T-helper 1 cell treated with Interleukin-12 subunit alpha and Interleukin-12 subunit beta and Interleukin-4 antibody, amounts not matched to agents 30 μg/mL and 1 μg/mL, for 36 hours (primary cell): ENCODE results near the gene HERC4.

Source experiments
- H3K27ac Mint-ChIP-seq: one replicate; pipeline ENCODE4 v1.8.0; 2021; ENCODE audit warnings: mild to moderate bottlenecking, mixed read lengths
- H3K27me3 Mint-ChIP-seq: one replicate; pipeline ENCODE4 v1.8.0; 2021; ENCODE audit warnings: low read depth, mixed read lengths
- H3K36me3 Mint-ChIP-seq: one replicate; pipeline ENCODE4 v1.8.0; 2021; ENCODE audit warnings: low read depth, mixed read lengths
- H3K4me1 Mint-ChIP-seq: one replicate; pipeline ENCODE4 v1.8.0; 2021; ENCODE audit warnings: low read depth, mixed read lengths
- H3K4me3 Mint-ChIP-seq: one replicate; pipeline ENCODE4 v1.8.0; 2021; ENCODE audit warnings: mild to moderate bottlenecking, moderate library complexity, mixed read lengths
- H3K9me3 Mint-ChIP-seq: one replicate; pipeline ENCODE4 v1.8.0; 2021; ENCODE audit warnings: mixed read lengths

The HERC4 gene

DNA sequence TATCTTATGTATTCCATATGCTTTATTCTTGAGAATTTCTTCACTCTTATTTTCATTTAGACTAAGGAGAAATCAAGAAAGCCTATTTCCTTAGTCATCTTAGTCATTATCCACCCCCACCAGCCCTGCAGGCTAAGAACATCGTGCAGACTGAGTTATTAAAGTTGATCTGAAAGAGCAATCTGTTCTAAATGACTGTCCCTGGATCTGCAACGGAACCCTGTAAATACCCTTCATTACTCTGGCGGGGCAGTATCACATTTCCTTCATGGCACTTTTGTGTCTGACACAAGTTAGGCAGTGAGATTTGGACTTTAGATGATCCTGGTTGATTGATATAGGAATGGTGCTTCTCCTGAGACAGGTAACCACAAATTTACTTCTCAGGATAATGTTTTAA, 30.7 kb upstream of the HERC4 start:
- Mint-ChIP-seq H3K4me3 (no peak overlapping the region), H3K36me3 (no peaks in the 10 kb centered on the region), H3K4me1 (no peaks in the 10 kb centered on the region), H3K27me3 (peaks cover 20% of the 10 kb centered on the region), H3K27ac (no peak overlapping the region), H3K9me3 (no peaks in the 10 kb centered on the region)

DNA sequence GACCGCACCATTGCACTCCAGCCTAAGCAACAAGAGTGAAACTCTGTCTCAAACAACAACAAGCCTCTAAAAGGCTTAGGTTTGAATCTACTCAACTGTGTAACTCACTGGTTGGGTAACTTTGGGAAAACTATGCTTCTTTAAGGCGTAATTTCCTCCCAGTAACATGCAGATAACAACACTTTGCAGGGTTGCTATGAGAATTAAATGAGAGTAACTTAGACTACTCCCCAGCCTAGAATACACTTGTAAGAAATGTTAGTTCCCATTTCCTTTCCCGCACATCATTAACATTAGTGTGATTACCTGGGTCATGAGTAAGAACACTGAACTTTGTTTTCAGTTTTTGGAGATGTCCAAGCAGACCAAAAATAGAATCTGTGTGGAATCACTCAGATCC, 28.8 kb upstream of the HERC4 start:
- no peak overlapping the region for H3K4me3 Mint-ChIP-seq
- H3K27me3 Mint-ChIP-seq = peaks cover 15% of the 10 kb centered on the region
- no peaks in the 10 kb centered on the region for H3K4me1 Mint-ChIP-seq
- H3K9me3 Mint-ChIP-seq = no peaks in the 10 kb centered on the region
- H3K36me3 Mint-ChIP-seq = no peaks in the 10 kb centered on the region
- H3K27ac Mint-ChIP-seq = no peak overlapping the region

DNA sequence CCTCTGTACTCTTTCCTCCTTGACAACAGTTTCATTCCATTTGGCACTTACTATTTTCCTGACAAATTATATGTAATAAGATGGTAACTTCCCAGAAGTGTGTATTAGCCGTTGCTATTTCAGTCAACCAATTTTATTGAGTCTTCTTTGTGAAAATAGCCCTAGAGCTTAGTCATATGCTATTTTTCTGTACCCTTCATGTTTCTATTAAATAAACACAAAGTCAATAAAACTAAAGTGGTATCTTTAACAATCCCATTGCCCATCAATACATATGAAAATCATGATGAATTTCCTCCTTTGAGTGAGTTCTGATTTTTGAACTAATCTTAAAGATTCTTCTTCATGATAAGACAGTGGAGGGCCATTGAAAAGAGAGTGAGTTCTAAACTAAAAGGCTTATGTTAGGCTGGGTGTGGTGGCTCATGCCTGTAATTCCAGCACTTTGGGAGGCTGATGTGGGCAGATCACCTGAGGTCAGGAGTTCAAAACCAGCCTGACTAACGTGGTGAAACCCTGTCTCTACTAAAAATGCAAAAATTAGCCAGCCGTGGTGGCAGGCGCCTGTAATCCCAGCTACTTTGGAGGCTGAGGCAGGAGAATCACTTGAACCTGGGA, 28.3 kb upstream of the HERC4 start:
- no peak overlapping the region for H3K4me3 Mint-ChIP-seq
- H3K4me1 Mint-ChIP-seq = no peaks in the 10 kb centered on the region
- peaks cover 15% of the 10 kb centered on the region for H3K27me3 Mint-ChIP-seq
- no peak overlapping the region for H3K27ac Mint-ChIP-seq
- H3K9me3 Mint-ChIP-seq = no peaks in the 10 kb centered on the region
- no peaks in the 10 kb centered on the region for H3K36me3 Mint-ChIP-seq

DNA sequence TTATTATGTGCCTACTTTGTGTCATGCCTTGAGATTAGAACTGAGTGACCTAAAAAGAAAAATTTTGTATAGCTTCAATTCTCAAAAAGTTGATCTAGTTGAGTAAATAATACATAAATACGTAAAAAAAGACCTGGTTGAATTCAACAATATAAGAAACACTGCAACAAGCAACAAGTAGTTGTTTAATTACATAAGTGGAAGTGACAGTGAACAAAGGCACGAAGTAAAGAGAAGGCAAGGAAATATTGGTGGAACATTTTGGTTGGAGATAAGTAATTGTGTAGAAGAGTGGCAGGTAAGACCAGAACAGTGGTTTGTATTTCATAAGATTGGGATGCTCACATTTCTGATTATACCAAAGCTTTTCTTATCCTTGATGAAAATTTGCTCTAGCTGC, 26.0 kb upstream of the HERC4 start:
- Mint-ChIP-seq H3K9me3 (no peaks in the 10 kb centered on the region), H3K36me3 (no peaks in the 10 kb centered on the region), H3K27ac (no peak overlapping the region), H3K4me1 (no peaks in the 10 kb centered on the region), H3K4me3 (no peak overlapping the region), H3K27me3 (peaks cover 11% of the 10 kb centered on the region)

DNA sequence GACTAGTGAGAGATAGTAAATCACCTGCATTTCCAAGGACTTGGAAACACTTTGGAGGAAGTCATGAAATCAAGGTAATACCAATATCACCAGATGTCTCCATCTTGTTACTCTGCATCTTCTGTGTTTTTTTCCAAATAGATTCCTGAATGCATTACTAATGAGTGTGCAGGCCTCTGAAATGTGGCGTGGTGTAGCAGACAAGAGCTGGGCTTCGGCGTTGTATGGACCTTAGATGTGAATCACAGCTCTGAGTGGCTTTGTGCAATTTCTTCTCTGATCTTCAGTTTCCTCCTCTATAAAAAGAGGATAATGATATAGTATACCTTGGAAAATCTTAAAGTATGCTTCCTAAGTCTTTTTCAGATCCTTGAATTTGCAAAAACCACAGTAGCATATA, 24.7 kb upstream of the HERC4 start:
- Mint-ChIP-seq H3K27me3 (peaks cover 10% of the 10 kb centered on the region), H3K36me3 (no peaks in the 10 kb centered on the region), H3K27ac (no peak overlapping the region), H3K4me3 (no peak overlapping the region), H3K4me1 (no peaks in the 10 kb centered on the region), H3K9me3 (no peaks in the 10 kb centered on the region)

DNA sequence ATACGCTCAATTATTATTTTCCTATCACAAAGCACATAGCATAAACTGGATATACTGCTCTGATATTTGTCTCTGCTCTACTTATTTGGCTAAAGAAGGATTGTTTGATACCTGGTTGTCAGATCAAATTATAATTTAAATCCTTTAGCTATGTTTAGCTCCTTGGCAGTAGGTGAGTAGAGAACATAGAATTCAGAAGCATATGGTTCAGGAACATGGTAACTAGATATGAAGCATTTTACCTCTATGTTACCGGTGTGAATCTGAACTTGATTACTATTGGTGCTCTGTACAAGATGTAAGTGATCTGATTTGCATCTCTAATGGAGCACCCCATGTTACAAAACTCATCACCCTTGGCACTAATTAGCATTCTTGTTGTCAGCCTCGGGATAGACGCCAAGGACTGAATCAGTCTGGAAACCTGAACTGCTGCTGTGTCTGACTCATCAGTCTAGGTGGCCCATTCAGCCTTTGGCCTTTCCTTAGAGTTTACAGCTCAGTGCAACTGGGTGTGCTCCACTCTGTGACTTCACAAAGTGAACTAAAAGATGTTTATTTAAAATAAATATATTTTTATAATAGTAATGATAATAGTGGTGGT, 21.9 kb upstream of the HERC4 start:
- no peak overlapping the region for H3K4me3 Mint-ChIP-seq
- H3K4me1 Mint-ChIP-seq = no peaks in the 10 kb centered on the region
- H3K27ac Mint-ChIP-seq = no peak overlapping the region
- no peaks in the 10 kb centered on the region for H3K36me3 Mint-ChIP-seq
- no peaks in the 10 kb centered on the region for H3K9me3 Mint-ChIP-seq
- H3K27me3 Mint-ChIP-seq = peaks cover 7% of the 10 kb centered on the region

DNA sequence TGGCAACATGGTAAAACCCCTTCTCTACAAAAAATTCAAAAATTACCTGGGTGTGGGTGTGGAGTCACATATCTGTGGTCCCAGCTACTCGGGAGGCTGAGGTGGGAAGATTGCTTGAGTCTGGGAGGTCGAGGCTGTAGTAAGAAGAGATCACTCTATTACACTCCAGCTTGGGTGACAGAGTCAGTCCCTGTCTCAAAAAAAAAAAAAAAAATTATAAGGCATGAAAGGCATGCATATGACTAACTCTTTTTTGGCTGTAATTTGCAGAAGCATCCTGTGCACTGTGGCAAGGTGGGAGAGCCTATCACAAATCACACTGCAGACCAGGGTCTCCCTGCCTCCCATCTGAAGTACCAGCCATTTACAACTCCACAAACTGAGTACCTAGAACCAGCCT, 20.1 kb upstream of the HERC4 start:
- Mint-ChIP-seq H3K9me3 (no peaks in the 10 kb centered on the region), H3K4me3 (no peak overlapping the region), H3K4me1 (no peaks in the 10 kb centered on the region), H3K36me3 (no peaks in the 10 kb centered on the region), H3K27me3 (peaks cover 4% of the 10 kb centered on the region), H3K27ac (no peak overlapping the region)

DNA sequence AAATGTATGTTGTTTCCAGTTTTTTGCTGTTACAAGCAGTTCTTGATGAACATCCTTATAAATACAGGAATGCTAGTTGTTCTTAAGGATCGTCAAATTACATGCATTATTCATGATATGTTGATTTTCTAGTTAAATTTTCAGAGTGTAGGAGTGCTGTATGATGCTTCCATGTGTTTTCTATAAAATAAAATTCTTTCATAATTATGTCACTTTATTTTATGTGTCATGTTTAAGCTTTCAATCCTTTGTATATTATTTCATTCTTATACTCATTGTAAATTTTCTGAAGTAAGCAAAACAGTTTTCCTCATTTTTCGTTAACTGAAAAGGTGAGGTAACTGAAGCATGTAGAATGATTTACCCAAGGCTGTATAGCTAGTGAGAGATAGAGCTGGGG, 17.4 kb upstream of the HERC4 start:
- Mint-ChIP-seq H3K36me3 (no peaks in the 10 kb centered on the region), H3K27ac (no peak overlapping the region), H3K4me1 (peaks cover 10% of the 10 kb centered on the region), H3K9me3 (no peaks in the 10 kb centered on the region), H3K4me3 (no peak overlapping the region), H3K27me3 (peaks cover 4% of the 10 kb centered on the region)

DNA sequence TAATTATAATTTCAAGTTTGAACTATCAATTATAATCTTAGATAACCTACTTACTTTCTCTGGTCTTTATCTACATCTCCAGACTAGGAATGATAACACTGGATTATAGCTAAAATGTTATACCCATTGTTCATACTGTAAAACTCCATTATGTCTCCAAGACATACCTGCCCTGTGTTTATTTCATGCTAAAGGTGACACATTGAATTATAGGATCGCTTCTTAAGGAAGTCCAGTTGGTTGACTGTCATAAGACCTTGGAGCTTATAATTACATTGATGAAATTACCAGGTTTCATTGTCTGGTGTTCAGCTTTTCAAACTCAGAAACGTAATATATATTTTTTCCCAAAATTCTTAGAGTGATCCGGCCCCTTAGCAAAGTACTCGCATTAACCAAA, 15.5 kb upstream of the HERC4 start:
- Mint-ChIP-seq H3K9me3 (no peaks in the 10 kb centered on the region), H3K4me1 (peaks cover 15% of the 10 kb centered on the region), H3K36me3 (no peaks in the 10 kb centered on the region), H3K27me3 (peaks cover 4% of the 10 kb centered on the region), H3K27ac (no peak overlapping the region), H3K4me3 (no peak overlapping the region)

DNA sequence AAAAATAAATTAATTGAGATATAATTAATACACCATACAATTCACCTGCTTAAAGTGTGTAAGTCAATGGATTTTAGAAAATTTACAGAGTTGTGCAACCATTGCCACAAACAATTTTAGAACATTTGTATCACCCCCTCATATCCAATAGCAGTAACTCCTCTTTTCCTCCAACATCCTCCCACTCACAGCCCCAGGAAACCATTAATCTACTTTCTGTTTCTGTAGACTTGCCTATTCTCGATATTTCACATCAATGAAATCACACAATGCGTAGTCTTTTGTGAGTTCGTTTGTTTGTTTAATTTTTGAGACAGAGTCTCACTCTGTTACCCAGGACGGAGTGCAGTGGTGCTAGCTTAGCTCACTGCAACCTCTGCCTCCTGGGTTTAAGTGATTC, 13.7 kb upstream of the HERC4 start:
- H3K4me3 Mint-ChIP-seq = peak overlapping the region; percentile 30
- H3K36me3 Mint-ChIP-seq = no peaks in the 10 kb centered on the region
- no peak overlapping the region for H3K27ac Mint-ChIP-seq
- peaks cover 15% of the 10 kb centered on the region for H3K4me1 Mint-ChIP-seq
- no peaks in the 10 kb centered on the region for H3K9me3 Mint-ChIP-seq
- no peaks in the 10 kb centered on the region for H3K27me3 Mint-ChIP-seq

DNA sequence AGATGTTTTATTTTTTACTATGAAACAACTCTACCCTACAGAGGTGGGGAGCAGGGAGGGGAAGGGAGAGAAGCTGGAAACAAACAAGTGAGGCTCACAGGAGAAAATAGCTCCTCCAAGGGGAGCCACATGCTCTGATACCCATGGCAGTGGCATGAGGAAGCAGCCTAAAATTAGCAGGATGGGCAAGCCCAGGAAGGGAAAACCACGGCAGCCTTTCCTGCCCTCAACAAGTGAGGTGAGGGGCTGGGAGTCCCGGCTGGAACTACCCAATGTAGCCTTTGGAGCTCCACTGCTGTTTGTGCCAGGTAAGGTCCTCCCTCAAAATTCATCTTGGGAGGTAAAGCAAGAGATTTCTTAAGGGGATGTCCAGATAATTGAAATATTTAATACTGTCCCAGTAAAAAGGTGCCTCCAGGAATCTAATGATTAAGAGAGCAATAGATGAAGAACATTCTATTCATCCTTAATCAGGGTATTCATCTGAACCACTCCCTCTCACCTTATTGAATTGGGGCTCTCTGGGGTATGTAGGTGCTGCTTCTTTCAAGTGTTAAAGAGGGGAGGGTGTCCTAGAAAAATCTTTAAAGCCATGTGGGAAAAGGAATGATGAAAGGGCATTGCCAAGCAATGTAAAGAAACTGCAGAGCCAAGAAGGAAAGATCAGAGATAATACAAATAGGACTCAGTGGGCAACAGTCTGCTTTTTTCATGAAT, 12.8 kb upstream of the HERC4 start:
- H3K4me1 Mint-ChIP-seq = peaks cover 15% of the 10 kb centered on the region
- H3K27ac Mint-ChIP-seq = no peak overlapping the region
- no peaks in the 10 kb centered on the region for H3K9me3 Mint-ChIP-seq
- H3K36me3 Mint-ChIP-seq = no peaks in the 10 kb centered on the region
- no peak overlapping the region for H3K4me3 Mint-ChIP-seq
- peaks cover 3% of the 10 kb centered on the region for H3K27me3 Mint-ChIP-seq

DNA sequence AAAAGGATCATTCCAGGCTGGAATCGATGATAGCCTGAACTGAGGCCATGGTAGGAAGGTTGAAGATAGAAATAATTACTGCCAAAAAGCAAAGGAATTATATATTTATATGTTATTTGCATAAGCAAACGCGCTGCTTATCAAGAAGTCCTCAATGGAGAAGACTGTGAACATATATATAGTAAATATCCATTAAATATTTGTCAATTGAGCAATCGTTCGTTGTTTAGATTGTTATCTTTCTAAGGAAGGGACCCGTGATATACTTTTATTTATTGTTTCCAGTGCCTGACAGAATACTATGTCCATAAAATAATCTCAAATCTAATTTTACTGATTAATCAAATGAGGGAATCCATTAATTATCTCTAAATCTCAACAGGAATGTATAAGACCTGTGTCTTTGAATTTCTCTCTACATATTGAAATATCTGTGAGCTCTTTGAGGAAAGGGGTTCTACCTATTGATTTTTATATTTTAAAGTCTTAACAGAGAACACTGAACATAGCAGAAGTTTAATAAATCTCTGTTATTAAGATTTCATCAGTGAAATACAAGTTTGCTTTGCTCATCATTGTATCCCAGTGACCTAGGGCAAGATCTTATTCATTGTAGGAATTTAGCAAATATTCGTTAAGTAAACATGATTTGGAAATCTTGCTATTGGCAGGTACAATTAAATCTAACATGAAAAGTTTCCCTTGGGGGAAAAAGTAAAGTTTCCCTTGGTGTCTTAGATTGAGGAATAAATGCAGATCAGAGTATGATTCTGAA, 12.0 kb upstream of the HERC4 start:
- H3K9me3 Mint-ChIP-seq = no peaks in the 10 kb centered on the region
- no peak overlapping the region for H3K27ac Mint-ChIP-seq
- no peak overlapping the region for H3K4me3 Mint-ChIP-seq
- H3K36me3 Mint-ChIP-seq = no peaks in the 10 kb centered on the region
- H3K4me1 Mint-ChIP-seq = peaks cover 15% of the 10 kb centered on the region
- H3K27me3 Mint-ChIP-seq = peaks cover 6% of the 10 kb centered on the region

DNA sequence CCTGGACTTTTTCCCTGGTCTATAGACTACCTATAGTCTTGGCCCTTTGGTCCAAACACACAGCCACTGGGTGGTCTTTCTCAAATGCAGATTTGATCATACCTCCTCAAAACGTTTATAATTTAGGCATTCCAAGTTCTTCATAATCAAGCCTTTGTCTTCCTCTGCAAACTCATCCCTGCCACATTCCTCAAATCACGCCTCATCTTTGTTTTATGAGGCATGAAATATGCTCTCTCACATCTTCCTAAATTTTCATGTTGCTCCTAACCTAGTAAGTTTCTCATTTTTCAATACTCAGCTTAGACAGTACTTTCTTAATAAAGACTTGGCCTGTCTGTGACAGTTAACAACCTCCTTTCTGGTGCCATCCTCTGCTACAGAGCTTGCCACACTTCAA, 10.9 kb upstream of the HERC4 start:
- Mint-ChIP-seq H3K27ac (no peak overlapping the region), H3K36me3 (no peaks in the 10 kb centered on the region), H3K9me3 (no peaks in the 10 kb centered on the region), H3K4me3 (no peak overlapping the region), H3K27me3 (peaks cover 8% of the 10 kb centered on the region), H3K4me1 (peaks cover 15% of the 10 kb centered on the region)

DNA sequence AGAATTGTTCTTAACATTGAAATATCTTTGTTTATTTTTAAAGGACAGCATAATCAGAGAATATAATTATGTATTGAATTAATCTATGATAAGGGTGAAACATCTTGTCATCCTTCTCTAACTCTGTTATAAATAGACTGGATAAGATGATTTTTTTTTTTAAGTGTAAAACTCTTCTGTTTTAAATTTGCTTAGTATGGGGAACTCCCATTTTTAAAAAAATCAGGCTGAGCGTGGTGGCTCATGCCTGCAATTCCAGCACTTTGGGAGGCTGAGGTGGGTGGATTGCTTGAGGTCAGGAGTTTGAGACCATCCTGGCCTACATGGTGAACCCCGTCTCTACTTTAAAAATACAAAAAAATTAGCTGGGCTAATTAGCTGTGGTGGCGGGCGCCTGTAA, 9.4 kb upstream of the HERC4 start:
- Mint-ChIP-seq H3K4me3 (no peak overlapping the region), H3K4me1 (peaks cover 15% of the 10 kb centered on the region), H3K27me3 (peaks cover 11% of the 10 kb centered on the region), H3K27ac (no peak overlapping the region), H3K36me3 (no peaks in the 10 kb centered on the region), H3K9me3 (no peaks in the 10 kb centered on the region)

DNA sequence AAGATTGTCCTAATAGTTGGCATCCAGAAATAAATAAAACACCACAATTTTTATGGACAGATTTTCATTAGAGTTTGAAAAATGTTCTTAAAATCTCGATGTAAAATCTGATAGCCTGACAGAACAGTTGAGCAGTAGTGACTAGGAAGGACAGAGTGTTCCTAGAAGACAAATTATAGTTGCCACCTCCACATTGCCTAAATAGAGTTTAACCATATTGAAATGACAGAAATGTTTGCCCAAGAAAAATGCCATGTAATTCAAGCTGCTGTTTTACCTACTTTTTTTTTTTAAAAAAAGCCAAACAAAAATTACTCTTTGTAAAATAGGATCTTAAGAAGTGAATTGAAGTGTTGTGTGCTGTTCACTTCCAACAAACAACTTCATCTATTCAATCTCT, 8.9 kb upstream of the HERC4 start:
- no peak overlapping the region for H3K4me3 Mint-ChIP-seq
- H3K27ac Mint-ChIP-seq = no peak overlapping the region
- H3K9me3 Mint-ChIP-seq = no peaks in the 10 kb centered on the region
- peaks cover 15% of the 10 kb centered on the region for H3K4me1 Mint-ChIP-seq
- H3K27me3 Mint-ChIP-seq = peaks cover 11% of the 10 kb centered on the region
- no peaks in the 10 kb centered on the region for H3K36me3 Mint-ChIP-seq
